Activated naive CD4-positive, alpha-beta T cell treated with anti-CD3 and anti-CD28 coated beads, Interleukin-2, amount 10 ng/mL, durations not matched to agents 7 days and 5 days (primary cell): Measurements from ENCODE around the gene PRTG.

Source experiments
- CTCF ChIA-PET: fragments of 350-600 bp; sonication (Branson Sonifier 250); formaldehyde crosslinking; loops from one replicate; lab custom pipeline; 2021; ENCODE audit warnings: antibody characterized with exemption; lab: Charles Lee
- DNase-seq: peaks from one replicate; pipeline ENCODE4 v3.0.0-alpha.2; 2020
- H3K27ac Mint-ChIP-seq: one replicate; pipeline ENCODE4 v1.8.0; 2021; ENCODE audit warnings: mild to moderate bottlenecking, moderate library complexity, mixed read lengths
- H3K27me3 Mint-ChIP-seq: one replicate; pipeline ENCODE4 v1.8.0; 2021; ENCODE audit warnings: mild to moderate bottlenecking, mixed read lengths
- H3K36me3 Mint-ChIP-seq: one replicate; pipeline ENCODE4 v1.8.0; 2021; ENCODE audit warnings: mixed read lengths
- H3K4me1 Mint-ChIP-seq: one replicate; pipeline ENCODE4 v1.8.0; 2021; ENCODE audit warnings: mixed read lengths
- H3K4me3 Mint-ChIP-seq: one replicate; pipeline ENCODE4 v1.8.0; 2021; ENCODE audit warnings: mild to moderate bottlenecking, moderate library complexity, mixed read lengths
- H3K9me3 Mint-ChIP-seq: one replicate; pipeline ENCODE4 v1.8.0; 2021; ENCODE audit warnings: mixed read lengths

The PRTG gene

DNA sequence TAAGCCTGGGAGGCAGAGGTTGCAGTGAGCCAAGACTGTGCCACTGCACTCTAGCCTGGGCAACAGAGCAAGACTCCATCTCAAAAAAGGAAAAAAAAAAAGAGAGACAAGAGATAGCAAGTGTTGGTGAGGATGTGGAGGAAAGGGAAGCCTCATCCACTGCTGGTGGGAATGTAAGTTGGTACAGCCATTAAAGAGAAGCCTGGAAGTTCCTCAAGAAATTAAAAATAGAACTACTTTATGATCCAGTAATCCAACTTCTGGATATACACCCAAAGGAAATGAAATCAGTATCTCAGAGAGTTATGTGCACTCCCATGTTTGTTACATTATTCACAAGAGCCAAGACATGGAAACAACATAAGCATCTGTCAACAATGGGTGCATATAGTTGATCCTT, 169.7 kb downstream of the PRTG start:
- H3K9me3 Mint-ChIP-seq: no peaks in the 10 kb centered on the region
- H3K4me3 Mint-ChIP-seq: no peak overlapping the region
- H3K4me1 Mint-ChIP-seq: no peaks in the 10 kb centered on the region
- CTCF ChIA-PET: no interaction called here
- no peaks in the 10 kb centered on the region for H3K36me3 Mint-ChIP-seq
- DNase-seq: no peak
- peaks cover 8% of the 10 kb centered on the region for H3K27me3 Mint-ChIP-seq
- no peak overlapping the region for H3K27ac Mint-ChIP-seq

GRCh38 chr15:55564347-55565145, 178.4 kb downstream of the PRTG start:
- H3K27ac Mint-ChIP-seq: no peak overlapping the region
- H3K4me1 Mint-ChIP-seq: no peaks in the 10 kb centered on the region
- CTCF ChIA-PET: no interaction called here

DNA sequence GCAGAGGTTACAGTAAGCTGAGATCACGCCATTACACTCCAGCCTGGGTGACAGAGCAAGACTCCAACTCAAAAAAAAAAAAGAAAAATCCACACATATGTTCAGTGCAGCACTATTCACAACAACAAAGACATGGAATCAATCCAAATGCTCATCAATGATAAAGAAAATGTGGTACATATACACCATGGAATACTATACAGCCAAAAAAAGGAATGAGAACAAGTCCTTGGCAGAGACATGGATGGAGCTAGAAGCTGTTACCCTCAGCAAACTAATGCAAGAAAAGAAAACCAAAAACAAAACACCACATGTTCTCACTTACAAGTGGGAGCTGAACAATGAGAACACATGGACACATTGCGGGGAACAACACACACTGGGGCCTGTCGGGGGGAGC, 180.4 kb downstream of the PRTG start:
- H3K27me3 Mint-ChIP-seq: no peaks in the 10 kb centered on the region
- no peak for DNase-seq
- no peak overlapping the region for H3K4me3 Mint-ChIP-seq
- no peaks in the 10 kb centered on the region for H3K9me3 Mint-ChIP-seq
- CTCF ChIA-PET: no interaction called here
- H3K4me1 Mint-ChIP-seq: no peaks in the 10 kb centered on the region
- H3K27ac Mint-ChIP-seq: no peak overlapping the region
- no peaks in the 10 kb centered on the region for H3K36me3 Mint-ChIP-seq

More at GRCh38 chr15:55564347-55565145, 178.4 kb downstream of the PRTG start:
- no peaks in the 10 kb centered on the region for H3K36me3 Mint-ChIP-seq
- peaks cover 3% of the 10 kb centered on the region for H3K27me3 Mint-ChIP-seq
- H3K9me3 Mint-ChIP-seq: no peaks in the 10 kb centered on the region
- DNase-seq: no peak
- H3K4me3 Mint-ChIP-seq: no peak overlapping the region
